Measurements from ENCODE around the gene PRKCA.
"Not testable (repeated sequence)": the region's sequence is repeated elsewhere in the genome, so short reads cannot be mapped to it uniquely, and the experiment has no call there.

The PRKCA gene

DNA sequence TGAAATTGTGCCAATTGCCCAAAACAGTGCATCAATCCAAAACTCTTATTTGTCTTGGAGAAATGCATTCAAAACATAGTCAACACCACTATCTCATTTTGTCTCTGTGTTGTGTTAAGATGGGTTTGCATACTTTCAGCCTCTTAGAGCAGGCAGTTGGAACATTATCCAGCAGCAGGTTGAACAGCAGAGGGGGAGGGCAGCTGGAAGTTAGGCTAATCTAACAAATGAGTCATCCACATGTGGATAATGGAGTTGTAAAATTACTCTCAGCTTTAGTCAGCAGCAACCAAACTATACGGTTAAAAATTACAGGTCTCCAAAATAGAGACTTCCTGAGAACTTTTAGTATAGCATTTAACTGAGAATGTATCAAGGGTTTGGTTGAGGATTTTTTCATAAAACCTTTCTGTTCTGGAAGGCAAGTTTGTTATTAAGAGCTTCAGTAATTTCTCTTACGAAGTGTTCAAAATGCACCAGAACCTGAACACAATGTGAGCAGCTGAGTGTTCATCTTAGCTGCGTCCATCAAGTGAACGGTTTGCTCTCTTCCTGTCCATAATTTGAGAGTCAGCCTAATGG lies 46.3 kb downstream of the PRKCA start:
- TF ChIP-seq EZH2 (IDR thresholded peaks at IDR 0.05) (no peak), FOXP2 (optimal IDR thresholded peaks at IDR 0.05; ENCODE audit: control extremely low read depth, extremely low read length, insufficient read depth) (no peak), POLR2AphosphoS5 (IDR thresholded peaks at IDR 0.05; ENCODE audit: borderline replicate concordance, low read depth, low read length) (no peak)
- Histone ChIP-seq H3K27ac (no peak overlapping the region), H3K9ac (ENCODE audit: insufficient read length) (no peak overlapping the region), H3K9me3 (ENCODE audit: low read depth, low read length) (no peaks in the 10 kb centered on the region), H3K4me3 (no peak overlapping the region), H3K36me3 (ENCODE audit: insufficient read depth, low read length) (no peaks in the 10 kb centered on the region)
- no peak for DNase-seq (ENCODE audit: low read depth, low spot score)

DNA sequence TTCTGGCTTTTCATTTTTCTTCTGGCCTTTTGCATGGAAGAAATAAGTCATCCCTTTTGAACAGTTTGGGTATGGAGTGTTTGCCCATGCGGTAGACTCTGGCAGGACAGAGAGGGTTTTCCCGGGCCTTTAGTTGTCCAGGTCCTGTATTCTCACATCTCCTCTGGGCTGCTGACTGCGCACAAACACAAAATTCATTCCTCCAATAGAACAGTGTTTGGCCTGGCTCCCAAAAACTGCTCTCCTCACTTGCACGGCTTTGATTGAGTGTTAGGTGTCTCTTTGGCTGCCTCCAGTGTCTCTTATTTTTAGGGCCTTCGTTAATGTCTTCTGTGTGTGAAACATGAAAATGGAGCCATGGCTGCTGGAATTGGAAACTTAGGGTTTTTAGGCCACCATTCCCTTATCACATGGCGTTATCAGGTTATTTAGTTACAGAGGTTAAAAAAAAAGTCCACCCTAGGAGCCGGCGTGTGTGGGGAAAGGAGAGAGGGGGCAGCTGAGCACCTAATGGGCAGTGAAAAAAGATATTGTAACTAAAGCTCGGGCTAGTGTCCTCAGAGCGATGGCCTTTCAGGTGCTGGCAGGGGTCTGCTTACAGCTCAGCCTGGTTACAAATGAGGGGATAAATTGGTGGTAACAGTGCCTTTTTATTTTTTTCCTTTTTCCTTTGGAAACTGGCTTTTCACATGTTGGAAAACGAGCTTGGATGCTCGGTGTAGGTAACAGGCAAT lies 47.3 kb downstream of the PRKCA start:
- no peak overlapping the region for H3K9ac ChIP-seq (ENCODE audit: insufficient read length)
- TF ChIP-seq FOXP2 (optimal IDR thresholded peaks at IDR 0.05; ENCODE audit: control extremely low read depth, extremely low read length, insufficient read depth): no peak
- no peak for TF ChIP-seq POLR2AphosphoS5 (IDR thresholded peaks at IDR 0.05; ENCODE audit: borderline replicate concordance, low read depth, low read length)
- TF ChIP-seq EZH2 (IDR thresholded peaks at IDR 0.05): no peak
- DNase-seq (ENCODE audit: low read depth, low spot score): no peak
- H3K9me3 ChIP-seq (ENCODE audit: low read depth, low read length): no peaks in the 10 kb centered on the region
- H3K36me3 ChIP-seq (ENCODE audit: insufficient read depth, low read length): no peaks in the 10 kb centered on the region
- H3K4me3 ChIP-seq: no peak overlapping the region
- no peak overlapping the region for H3K27ac ChIP-seq

DNA sequence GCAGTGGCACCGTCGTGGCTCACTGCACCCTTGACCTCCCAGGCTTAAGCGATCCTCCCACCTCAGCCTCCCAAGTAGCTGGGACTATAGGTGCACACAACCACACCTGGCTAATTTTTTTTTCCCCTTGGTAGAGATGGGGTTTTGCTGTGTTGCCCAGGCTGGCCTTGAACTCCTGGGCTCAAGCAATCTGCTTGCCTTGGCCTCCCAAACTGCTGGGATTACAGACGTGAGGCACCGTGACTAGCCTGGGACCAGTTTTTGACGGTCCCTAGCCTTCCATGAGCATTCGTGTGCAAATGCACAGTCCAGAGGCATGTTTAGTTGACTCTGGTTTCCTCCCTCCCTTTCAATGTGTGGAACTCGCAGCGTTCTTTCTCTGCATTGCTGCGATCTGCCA lies 48.2 kb downstream of the PRKCA start:
- not testable (repeated sequence) for H3K4me3 ChIP-seq; H3K9me3 ChIP-seq (ENCODE audit: low read depth, low read length); DNase-seq (ENCODE audit: low read depth, low spot score); H3K36me3 ChIP-seq (ENCODE audit: insufficient read depth, low read length); H3K27ac ChIP-seq; H3K9ac ChIP-seq (ENCODE audit: insufficient read length)

DNA sequence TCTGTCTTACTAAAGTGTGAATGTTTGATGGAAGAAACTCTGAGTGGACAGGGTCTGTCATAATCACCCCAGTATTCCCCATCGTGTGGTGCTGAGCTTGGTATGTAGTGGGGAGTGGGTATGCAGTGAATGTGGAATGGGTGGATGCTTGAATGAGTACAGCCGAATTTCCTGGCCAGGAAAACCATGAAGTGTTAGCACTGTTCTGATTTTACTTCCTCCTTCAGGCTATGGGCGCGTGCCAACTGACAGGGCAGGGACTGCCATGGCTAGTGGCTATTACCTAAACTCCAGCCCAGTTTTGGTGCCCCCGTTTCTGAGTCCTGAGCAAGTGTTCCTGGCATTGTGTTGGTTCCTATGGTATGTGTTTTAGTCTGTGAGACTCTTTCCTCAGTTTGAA lies 48.6 kb downstream of the PRKCA start:
- H3K9me3 ChIP-seq (ENCODE audit: low read depth, low read length): no peaks in the 10 kb centered on the region
- no peak overlapping the region for H3K4me3 ChIP-seq
- H3K27ac ChIP-seq: no peak overlapping the region
- H3K9ac ChIP-seq (ENCODE audit: insufficient read length): no peak overlapping the region
- TF ChIP-seq POLR2AphosphoS5 (IDR thresholded peaks at IDR 0.05; ENCODE audit: borderline replicate concordance, low read depth, low read length) (no peak), EZH2 (IDR thresholded peaks at IDR 0.05) (no peak)
- no peak for DNase-seq (ENCODE audit: low read depth, low spot score)
- no peaks in the 10 kb centered on the region for H3K36me3 ChIP-seq (ENCODE audit: insufficient read depth, low read length)

DNA sequence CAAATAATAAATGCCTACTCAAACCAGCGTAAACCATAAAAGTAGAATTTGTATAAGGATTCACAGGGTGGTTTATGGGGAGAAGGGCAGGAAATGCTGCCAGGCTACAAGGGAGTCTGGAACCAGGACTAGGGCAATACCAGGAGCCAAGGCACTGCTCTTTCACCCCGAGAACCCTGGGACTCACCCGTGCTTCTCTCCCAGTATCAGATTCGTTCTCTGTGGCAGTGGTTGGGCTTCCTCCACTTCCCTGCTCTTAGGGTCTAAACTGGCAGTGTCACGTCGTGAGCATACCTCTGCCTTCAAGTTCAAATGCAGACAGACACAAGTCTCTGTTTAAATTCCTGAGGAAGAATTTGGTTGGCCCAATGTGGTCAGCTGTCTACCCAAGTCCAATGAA lies 49.3 kb downstream of the PRKCA start:
- DNase-seq (ENCODE audit: low read depth, low spot score): no peak
- H3K9me3 ChIP-seq (ENCODE audit: low read depth, low read length): no peaks in the 10 kb centered on the region
- no peak for TF ChIP-seq FOXP2 (optimal IDR thresholded peaks at IDR 0.05; ENCODE audit: control extremely low read depth, extremely low read length, insufficient read depth)
- no peak for TF ChIP-seq EZH2 (IDR thresholded peaks at IDR 0.05)
- no peak for TF ChIP-seq POLR2AphosphoS5 (IDR thresholded peaks at IDR 0.05; ENCODE audit: borderline replicate concordance, low read depth, low read length)
- H3K4me3 ChIP-seq: no peak overlapping the region
- no peaks in the 10 kb centered on the region for H3K36me3 ChIP-seq (ENCODE audit: insufficient read depth, low read length)
- no peak overlapping the region for H3K9ac ChIP-seq (ENCODE audit: insufficient read length)
- no peak overlapping the region for H3K27ac ChIP-seq

DNA sequence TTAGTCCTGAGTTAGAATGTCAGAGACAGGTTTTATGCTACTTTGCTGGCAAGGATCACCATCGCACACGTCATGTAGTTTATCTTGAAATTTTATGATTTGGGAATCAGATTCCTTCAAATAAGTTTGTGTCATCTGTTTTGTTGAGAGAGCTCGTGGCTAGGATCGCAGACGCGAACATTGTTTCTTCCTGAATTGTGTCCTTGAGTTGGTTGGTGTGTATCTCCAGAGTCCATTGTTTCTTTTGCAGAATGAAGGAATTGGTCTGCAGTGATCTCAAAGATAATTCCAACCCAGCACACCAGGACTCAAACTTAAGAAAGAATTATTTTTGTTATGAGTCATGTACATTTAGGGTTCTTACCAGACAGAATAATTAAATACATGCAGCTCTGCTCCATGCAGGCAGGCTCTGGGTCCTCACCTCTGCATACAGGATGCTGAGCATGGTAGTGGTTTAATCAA lies 51.6 kb downstream of the PRKCA start:
- Histone ChIP-seq H3K9me3 (ENCODE audit: low read depth, low read length) (no peaks in the 10 kb centered on the region), H3K36me3 (ENCODE audit: insufficient read depth, low read length) (no peaks in the 10 kb centered on the region), H3K9ac (ENCODE audit: insufficient read length) (no peak overlapping the region), H3K4me3 (no peak overlapping the region), H3K27ac (no peak overlapping the region)
- no peak for DNase-seq (ENCODE audit: low read depth, low spot score)
- no peak for TF ChIP-seq FOXP2 (optimal IDR thresholded peaks at IDR 0.05; ENCODE audit: control extremely low read depth, extremely low read length, insufficient read depth)
- TF ChIP-seq EZH2 (IDR thresholded peaks at IDR 0.05): no peak
- TF ChIP-seq POLR2AphosphoS5 (IDR thresholded peaks at IDR 0.05; ENCODE audit: borderline replicate concordance, low read depth, low read length): no peak

DNA sequence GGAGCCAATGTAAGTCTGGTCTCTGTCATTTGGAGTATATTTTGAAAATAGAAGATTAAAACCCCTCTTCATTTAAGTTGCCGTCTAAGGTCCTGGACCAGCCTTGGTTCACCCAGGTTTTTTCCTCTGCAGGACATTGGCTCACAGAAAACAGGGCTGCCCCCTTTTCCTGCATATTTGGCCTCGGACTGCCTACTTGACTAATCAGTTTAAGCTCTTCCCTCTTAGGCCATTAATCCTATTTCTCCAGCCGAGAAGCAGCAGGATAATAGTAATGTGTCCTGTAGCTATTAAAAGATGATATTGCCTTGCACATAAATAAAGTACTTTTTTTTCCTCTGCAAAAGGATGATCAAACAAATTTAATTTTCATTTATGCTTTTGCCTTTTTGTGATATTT lies 52.1 kb downstream of the PRKCA start:
- H3K27ac ChIP-seq: no peak overlapping the region
- no peak for TF ChIP-seq FOXP2 (optimal IDR thresholded peaks at IDR 0.05; ENCODE audit: control extremely low read depth, extremely low read length, insufficient read depth)
- no peak for TF ChIP-seq POLR2AphosphoS5 (IDR thresholded peaks at IDR 0.05; ENCODE audit: borderline replicate concordance, low read depth, low read length)
- no peak for TF ChIP-seq EZH2 (IDR thresholded peaks at IDR 0.05)

DNA sequence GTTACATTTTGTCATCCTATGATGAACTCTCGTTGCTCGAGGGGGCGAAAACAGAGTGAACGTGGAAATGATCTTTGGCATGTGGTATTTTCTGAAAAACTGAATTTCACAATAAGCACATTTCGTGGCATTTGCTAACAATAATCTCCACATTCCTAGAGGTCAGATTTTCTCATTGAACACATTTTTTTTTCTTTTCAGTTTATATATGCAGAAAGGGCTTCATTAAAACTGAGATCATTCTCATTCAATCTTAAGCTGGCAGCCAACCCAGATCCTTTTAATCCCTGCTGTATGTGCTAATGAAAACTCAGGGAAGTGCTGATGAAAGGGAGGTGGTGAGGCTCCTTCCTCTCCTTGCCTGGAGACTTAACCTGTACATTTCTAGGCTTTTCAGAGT lies 52.6 kb downstream of the PRKCA start:
- no peak for TF ChIP-seq FOXP2 (optimal IDR thresholded peaks at IDR 0.05; ENCODE audit: control extremely low read depth, extremely low read length, insufficient read depth)
- no peak for TF ChIP-seq POLR2AphosphoS5 (IDR thresholded peaks at IDR 0.05; ENCODE audit: borderline replicate concordance, low read depth, low read length)
- no peak for TF ChIP-seq EZH2 (IDR thresholded peaks at IDR 0.05)
- DNase-seq (ENCODE audit: low read depth, low spot score): no peak
- H3K9ac ChIP-seq (ENCODE audit: insufficient read length): no peak overlapping the region
- H3K9me3 ChIP-seq (ENCODE audit: low read depth, low read length): no peaks in the 10 kb centered on the region
- H3K27ac ChIP-seq: no peak overlapping the region
- H3K36me3 ChIP-seq (ENCODE audit: insufficient read depth, low read length): no peaks in the 10 kb centered on the region
- no peak overlapping the region for H3K4me3 ChIP-seq

More for the DNA sequence above, 52.1 kb downstream of the PRKCA start:
- Histone ChIP-seq H3K9me3 (ENCODE audit: low read depth, low read length) (no peaks in the 10 kb centered on the region), H3K9ac (ENCODE audit: insufficient read length) (no peak overlapping the region), H3K4me3 (no peak overlapping the region), H3K36me3 (ENCODE audit: insufficient read depth, low read length) (no peaks in the 10 kb centered on the region)
- no peak for DNase-seq (ENCODE audit: low read depth, low spot score)

DNA sequence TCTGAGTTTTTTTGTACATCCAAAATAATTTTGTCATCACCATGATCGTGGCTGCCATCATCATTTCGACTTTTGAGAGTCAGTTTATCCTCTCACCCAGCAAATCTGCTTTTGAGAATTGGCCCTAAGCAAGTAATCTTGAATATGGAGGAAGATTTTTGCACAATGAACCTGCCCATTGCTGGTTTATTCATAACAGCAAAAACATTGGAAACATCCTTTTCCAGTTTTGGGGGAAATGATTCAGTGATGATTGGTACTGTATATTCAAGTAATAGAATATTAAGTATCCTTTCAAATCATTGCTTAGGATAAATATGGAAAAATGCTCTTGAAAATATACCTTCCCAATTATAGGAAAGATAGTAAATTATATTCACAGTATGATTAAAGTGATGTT lies 53.1 kb downstream of the PRKCA start:
- H3K4me3 ChIP-seq: no peak overlapping the region
- no peaks in the 10 kb centered on the region for H3K9me3 ChIP-seq (ENCODE audit: low read depth, low read length)
- TF ChIP-seq POLR2AphosphoS5 (IDR thresholded peaks at IDR 0.05; ENCODE audit: borderline replicate concordance, low read depth, low read length): no peak
- TF ChIP-seq FOXP2 (optimal IDR thresholded peaks at IDR 0.05; ENCODE audit: control extremely low read depth, extremely low read length, insufficient read depth): no peak
- no peak for TF ChIP-seq EZH2 (IDR thresholded peaks at IDR 0.05)
- H3K27ac ChIP-seq: no peak overlapping the region
- DNase-seq (ENCODE audit: low read depth, low spot score): no peak
- H3K9ac ChIP-seq (ENCODE audit: insufficient read length): no peak overlapping the region
- H3K36me3 ChIP-seq (ENCODE audit: insufficient read depth, low read length): no peaks in the 10 kb centered on the region

Measured in SK-N-MC (cell line).